Measurements from ENCODE around the gene SLC52A1. TPM values are rescaled to one million over a fixed set of nuclear protein-coding genes. Genes with fewer than 3 reads are reported as not detected.

The SLC52A1 gene
- total RNA-seq, 4 donors from 2014 or later: 1.3 to 6.0 (median 3.4) TPM; not detected in 1

- no peaks in the 10 kb centered on the region for H3K36me3 ChIP-seq
- intact Hi-C loops (cut with DNase I; ENCODE audit: low total_unique reads) (no loop called here), in situ Hi-C loops (cut with MboI; ENCODE audit: low pct_ligation_motif_present in 1 of 4, low pct_unique_long_range_greater_than_20kb in 1 of 4, low sequenced_read_pairs in 3 of 4) (loop anchor here in 2 of 4 donors (25.0 kb wide), 1 partner anchor 138 kb away; the partner anchor contains the start of gene CHRNE (in 2 of the 2))
- no peak for DNase-seq
- no peaks in the 10 kb centered on the region for H3K27me3 ChIP-seq
- H3K4me1 ChIP-seq: peaks cover 9 to 41% (median 20%) of the 10 kb centered on the region in 4 donors
- 58 to 68% methylated on average over 3 to 9 of the region's 9 CpGs for WGBS, 2 donors (ENCODE audit: low coverage in 1 of 2)
- no peak overlapping the region for H3K4me3 ChIP-seq
- TF ChIP-seq EP300 (IDR thresholded peaks at IDR 0.05; ENCODE audit: low read depth): no peak
- no peak for TF ChIP-seq POLR2A (IDR thresholded peaks at IDR 0.05)
- no peak for TF ChIP-seq POLR2AphosphoS5 (IDR thresholded peaks at IDR 0.05)
- no peak for TF ChIP-seq CTCF (IDR thresholded peaks at IDR 0.05)
- H3K9me3 ChIP-seq: no peaks in the 10 kb centered on the region
- H3K27ac ChIP-seq: peak overlapping the region; percentile 74 to 84 (median 78)
These were observed 15.1 kb upstream of the SLC52A1 start for GRCh38 chr17:5050278-5050677.

GRCh38 chr17:5049314-5049841 lies 14.2 kb upstream of the SLC52A1 start:
- no peak overlapping the region for H3K4me3 ChIP-seq
- H3K27ac ChIP-seq: peak overlapping the region; percentile 74 to 84 (median 78)
- intact Hi-C loops (cut with DNase I; ENCODE audit: low total_unique reads) (no loop called here), in situ Hi-C loops (cut with MboI; ENCODE audit: low pct_ligation_motif_present in 1 of 4, low pct_unique_long_range_greater_than_20kb in 1 of 4, low sequenced_read_pairs in 3 of 4) (no loop called here)
- no peaks in the 10 kb centered on the region for H3K36me3 ChIP-seq
- 50 to 56% methylated on average over 1 to 5 of the region's 5 CpGs for WGBS, 2 donors (ENCODE audit: low coverage in 1 of 2)
- TF ChIP-seq POLR2AphosphoS5 (IDR thresholded peaks at IDR 0.05) (no peak), POLR2A (IDR thresholded peaks at IDR 0.05) (no peak), EP300 (IDR thresholded peaks at IDR 0.05; ENCODE audit: low read depth) (no peak), CTCF (IDR thresholded peaks at IDR 0.05) (no peak)
- peaks cover 11 to 50% (median 23%) of the 10 kb centered on the region in 4 donors for H3K4me1 ChIP-seq
- peak; percentile 46 for DNase-seq
- H3K27me3 ChIP-seq: no peaks in the 10 kb centered on the region
- no peaks in the 10 kb centered on the region for H3K9me3 ChIP-seq

DNA sequence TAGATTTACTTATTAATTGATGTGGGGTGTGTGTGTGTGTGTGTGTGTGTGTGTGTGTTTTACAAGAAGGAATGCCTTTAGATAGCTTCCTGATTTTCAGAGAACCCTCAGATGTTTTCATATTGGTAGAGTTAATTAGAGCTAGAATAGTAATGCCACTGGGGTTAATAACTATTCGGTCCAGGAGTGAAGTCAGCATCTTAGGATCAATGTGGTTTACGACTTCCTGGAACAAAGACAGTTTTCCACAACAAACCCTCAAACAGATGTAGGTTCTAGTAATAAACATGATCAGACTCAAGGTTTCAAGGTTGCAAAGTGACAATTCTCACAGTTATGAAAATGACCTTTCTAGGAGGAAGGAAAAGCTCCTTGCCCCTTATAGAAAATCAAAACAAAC lies 12.2 kb upstream of the SLC52A1 start:
- Histone ChIP-seq H3K27me3 (no peaks in the 10 kb centered on the region), H3K36me3 (no peaks in the 10 kb centered on the region), H3K4me1 (peaks cover 11 to 61% (median 23%) of the 10 kb centered on the region in 4 donors), H3K27ac (peak overlapping the region; percentile 0 to 84 (median 62)), H3K4me3 (no peak overlapping the region), H3K9me3 (no peaks in the 10 kb centered on the region)
- in situ Hi-C loops (cut with MboI; ENCODE audit: low pct_ligation_motif_present in 1 of 4, low pct_unique_long_range_greater_than_20kb in 1 of 4, low sequenced_read_pairs in 3 of 4): no loop called here
- WGBS, 2 donors (ENCODE audit: low coverage in 1 of 2): 11 to 20% methylated on average over 2 of the region's 2 CpGs
- TF ChIP-seq POLR2AphosphoS5 (IDR thresholded peaks at IDR 0.05) (no peak), POLR2A (IDR thresholded peaks at IDR 0.05) (no peak), CTCF (IDR thresholded peaks at IDR 0.05) (no peak), EP300 (IDR thresholded peaks at IDR 0.05; ENCODE audit: low read depth) (no peak)
- intact Hi-C loops (cut with DNase I; ENCODE audit: low total_unique reads): no loop called here
- DNase-seq: no peak

GRCh38 chr17:5045496-5045895 lies 10.3 kb upstream of the SLC52A1 start:
- Histone ChIP-seq H3K9me3 (no peaks in the 10 kb centered on the region), H3K4me1 (peaks cover 11 to 72% (median 25%) of the 10 kb centered on the region in 4 donors), H3K4me3 (no peak overlapping the region), H3K27ac (peak overlapping the region; percentile 36 to 59 (median 55)), H3K36me3 (no peaks in the 10 kb centered on the region), H3K27me3 (no peaks in the 10 kb centered on the region)
- in situ Hi-C loops (cut with MboI; ENCODE audit: low pct_ligation_motif_present in 1 of 4, low pct_unique_long_range_greater_than_20kb in 1 of 4, low sequenced_read_pairs in 3 of 4) (no loop called here), intact Hi-C loops (cut with DNase I; ENCODE audit: low total_unique reads) (no loop called here)
- WGBS, 2 donors (ENCODE audit: low coverage in 1 of 2): 49 to 57% methylated on average over 5 to 6 of the region's 6 CpGs
- no peak for DNase-seq
- no peak for TF ChIP-seq CTCF (IDR thresholded peaks at IDR 0.05)
- TF ChIP-seq POLR2AphosphoS5 (IDR thresholded peaks at IDR 0.05): no peak
- TF ChIP-seq POLR2A (IDR thresholded peaks at IDR 0.05): no peak
- no peak for TF ChIP-seq EP300 (IDR thresholded peaks at IDR 0.05; ENCODE audit: low read depth)

All from transverse colon (tissue), 4 donors.